ENCODE measurements around the gene NGDN. TPM values are rescaled to one million over a fixed set of nuclear protein-coding genes. Genes with fewer than 3 reads are reported as not detected.
A peak's percentile ranks its signal among the peaks of the same experiment; 100 is the strongest.
"Not testable (repeated sequence)": the region's sequence is repeated elsewhere in the genome, so short reads cannot be mapped to it uniquely, and the experiment has no call there.

The NGDN gene
- 28.3 TPM for polyA plus RNA-seq (2013, experiment 1 of 2; ENCODE audit: insufficient read length)
- polyA plus RNA-seq (2013, experiment 2 of 2; ENCODE audit: insufficient read length): 27.8 TPM

GRCh38 chr14:23469127-23469905 is at the start of gene NGDN:
Gene NGDN, plus strand, starts transcription at chr14:23469703. Its CDS starts 13 bp downstream, at chr14:23469716.
- DNase-seq: peak; percentile 100

GRCh38 chr14:23421594-23421993 is 47.9 kb upstream of the NGDN start:
- no peak for DNase-seq

- no peak for DNase-seq
Measured at GRCh38 chr14:23423657-23424056, 45.8 kb upstream of the NGDN start.

- DNase-seq: no peak
Measured at GRCh38 chr14:23425169-23425568, 44.3 kb upstream of the NGDN start.

GRCh38 chr14:23425798-23426197 is 43.7 kb upstream of the NGDN start:
- not testable (repeated sequence) for DNase-seq

- DNase-seq: no peak
Measured at GRCh38 chr14:23428686-23429495, 40.6 kb upstream of the NGDN start.

- DNase-seq: no peak
Measured at GRCh38 chr14:23430016-23430722, 39.3 kb upstream of the NGDN start.

GRCh38 chr14:23430723-23431085 is 38.8 kb upstream of the NGDN start:
- no peak for DNase-seq

- DNase-seq: no peak
Measured at GRCh38 chr14:23431486-23431885, 38.0 kb upstream of the NGDN start.

- no peak for DNase-seq
Measured at GRCh38 chr14:23432102-23432925, 37.2 kb upstream of the NGDN start.

- DNase-seq: no peak
Measured at GRCh38 chr14:23432946-23433345, 36.6 kb upstream of the NGDN start.

GRCh38 chr14:23433457-23433856 is 36.0 kb upstream of the NGDN start:
- DNase-seq: no peak

- DNase-seq: no peak
Measured at GRCh38 chr14:23434488-23435222, 34.8 kb upstream of the NGDN start.

- DNase-seq: no peak
Measured at GRCh38 chr14:23435543-23436326, 33.8 kb upstream of the NGDN start, which contains the start of gene MYH7. Gene MYH7, minus strand, starts transcription at chr14:23435660. Its CDS starts 1,928 bp downstream, at chr14:23433732.

GRCh38 chr14:23436327-23437132 is 33.0 kb upstream of the NGDN start:
- DNase-seq: no peak

- no peak for DNase-seq
Measured at GRCh38 chr14:23437133-23438100, 32.1 kb upstream of the NGDN start.

- DNase-seq: no peak
Measured at GRCh38 chr14:23438101-23438971, 31.2 kb upstream of the NGDN start.
